Measurements from ENCODE around the gene FRMPD4. TPM values are rescaled to one million over a fixed set of nuclear protein-coding genes. Genes with fewer than 3 reads are reported as not detected.

FRMPD4 gene
- total and polyA plus RNA-seq, 2 donors from 2014 or later: not detected

GRCh38 chrX:12367254-12367653 lies 229.0 kb downstream of the FRMPD4 start:
- no peak for FAIRE-seq
- Histone ChIP-seq H3K9me3 (ENCODE audit: control insufficient read depth in 2 of 3, insufficient read depth in 1 of 3, low read length in 3 of 3) (no peaks in the 10 kb centered on the region), H3K4me3 (ENCODE audit: low read length in 3 of 3) (no peak overlapping the region), H3K27ac (ENCODE audit: low read depth in 2 of 2, low read length in 2 of 2) (no peak overlapping the region), H3K36me3 (ENCODE audit: control insufficient read depth in 2 of 3, insufficient read depth in 3 of 3, low read length in 3 of 3) (no peaks in the 10 kb centered on the region), H3K4me1 (ENCODE audit: control insufficient read depth in 2 of 3, insufficient read depth in 2 of 3, low read depth in 1 of 3, low read length in 3 of 3) (no peaks in the 10 kb centered on the region), H3K9ac (ENCODE audit: low read length in 3 of 3) (no peak overlapping the region), H3K27me3 (ENCODE audit: control insufficient read depth, insufficient read depth, low read length) (no peaks in the 10 kb centered on the region)
- intact Hi-C loops (cut with DNase I): no loop called here
- no peak for TF ChIP-seq CTCF (IDR thresholded peaks at IDR 0.05; ENCODE audit: borderline replicate concordance, extremely low read depth, insufficient read depth)
- DNase-seq: no peak

GRCh38 chrX:12370497-12370986 lies 232.3 kb downstream of the FRMPD4 start:
- H3K4me3 ChIP-seq (ENCODE audit: low read length in 3 of 3): no peak overlapping the region
- H3K27me3 ChIP-seq (ENCODE audit: control insufficient read depth, insufficient read depth, low read length): peaks cover 2% of the 10 kb centered on the region
- no peak overlapping the region for H3K9ac ChIP-seq (ENCODE audit: low read length in 3 of 3)
- no peak overlapping the region for H3K27ac ChIP-seq (ENCODE audit: low read depth in 2 of 2, low read length in 2 of 2)
- TF ChIP-seq CTCF (IDR thresholded peaks at IDR 0.05; ENCODE audit: borderline replicate concordance, extremely low read depth, insufficient read depth): no peak
- no peaks in the 10 kb centered on the region for H3K36me3 ChIP-seq (ENCODE audit: control insufficient read depth in 2 of 3, insufficient read depth in 3 of 3, low read length in 3 of 3)
- intact Hi-C loops (cut with DNase I): no loop called here
- peak in 1 of 5 donors; percentile 24 for DNase-seq
- no peak for FAIRE-seq
- no peaks in the 10 kb centered on the region for H3K9me3 ChIP-seq (ENCODE audit: control insufficient read depth in 2 of 3, insufficient read depth in 1 of 3, low read length in 3 of 3)
- H3K4me1 ChIP-seq (ENCODE audit: control insufficient read depth in 2 of 3, insufficient read depth in 2 of 3, low read depth in 1 of 3, low read length in 3 of 3): no peaks in the 10 kb centered on the region

- H3K9ac ChIP-seq (ENCODE audit: low read length in 3 of 3): no peak overlapping the region
- no peaks in the 10 kb centered on the region for H3K4me1 ChIP-seq (ENCODE audit: control insufficient read depth in 2 of 3, insufficient read depth in 2 of 3, low read depth in 1 of 3, low read length in 3 of 3)
- no peak overlapping the region for H3K4me3 ChIP-seq (ENCODE audit: low read length in 3 of 3)
- H3K27me3 ChIP-seq (ENCODE audit: control insufficient read depth, insufficient read depth, low read length): peaks cover 2% of the 10 kb centered on the region
- no peak for TF ChIP-seq CTCF (IDR thresholded peaks at IDR 0.05; ENCODE audit: borderline replicate concordance, extremely low read depth, insufficient read depth)
- no peaks in the 10 kb centered on the region for H3K36me3 ChIP-seq (ENCODE audit: control insufficient read depth in 2 of 3, insufficient read depth in 3 of 3, low read length in 3 of 3)
- H3K27ac ChIP-seq (ENCODE audit: low read depth in 2 of 2, low read length in 2 of 2): no peak overlapping the region
- intact Hi-C loops (cut with DNase I): no loop called here
- FAIRE-seq: no peak
- H3K9me3 ChIP-seq (ENCODE audit: control insufficient read depth in 2 of 3, insufficient read depth in 1 of 3, low read length in 3 of 3): no peaks in the 10 kb centered on the region
- no peak for DNase-seq
These were observed 233.8 kb downstream of the FRMPD4 start for GRCh38 chrX:12372111-12372510.

- Histone ChIP-seq H3K27ac (ENCODE audit: low read depth in 2 of 2, low read length in 2 of 2) (no peak overlapping the region), H3K4me1 (ENCODE audit: control insufficient read depth in 2 of 3, insufficient read depth in 2 of 3, low read depth in 1 of 3, low read length in 3 of 3) (no peaks in the 10 kb centered on the region), H3K9me3 (ENCODE audit: control insufficient read depth in 2 of 3, insufficient read depth in 1 of 3, low read length in 3 of 3) (no peaks in the 10 kb centered on the region), H3K27me3 (ENCODE audit: control insufficient read depth, insufficient read depth, low read length) (peaks cover 2% of the 10 kb centered on the region), H3K4me3 (ENCODE audit: low read length in 3 of 3) (no peak overlapping the region), H3K9ac (ENCODE audit: low read length in 3 of 3) (no peak overlapping the region), H3K36me3 (ENCODE audit: control insufficient read depth in 2 of 3, insufficient read depth in 3 of 3, low read length in 3 of 3) (no peaks in the 10 kb centered on the region)
- FAIRE-seq (no peak), DNase-seq (peak in 1 of 5 donors; percentile 22)
- TF ChIP-seq CTCF (IDR thresholded peaks at IDR 0.05; ENCODE audit: borderline replicate concordance, extremely low read depth, insufficient read depth): no peak
- intact Hi-C loops (cut with DNase I): no loop called here
These were observed 236.0 kb downstream of the FRMPD4 start for GRCh38 chrX:12374286-12374685.
